Fibroblast of lung (primary cell): Measurements from ENCODE around the gene TMSB4X. TPM values are rescaled to one million over a fixed set of nuclear protein-coding genes. Genes with fewer than 3 reads are reported as not detected.

Experiments used
- DNase-seq, 2 donors: peaks; one replicate each; pipeline versions ENCODE4 v3.0.0 to v3.0.0-alpha.2; 2010; ENCODE audit warnings: low read depth in 2 of 2
- H2AFZ ChIP-seq: 2 replicates; pipeline ENCODE4 v1.5.1; 2012; ENCODE audit warnings: low read length, control low read depth, inconsistent platforms
- H3K27ac ChIP-seq: 2 replicates; pipeline ENCODE4 v1.5.1; 2011; ENCODE audit warnings: low read length, control low read depth; ENCODE audit not compliant: insufficient read depth
- H3K27me3 ChIP-seq: 2 replicates; pipeline ENCODE4 v1.5.1; 2011; ENCODE audit warnings: mild to moderate bottlenecking, low read length; ENCODE audit not compliant: control insufficient read depth, insufficient read depth
- H3K36me3 ChIP-seq: 2 replicates; pipeline ENCODE4 v1.5.1; 2011; ENCODE audit warnings: low read length; ENCODE audit not compliant: control insufficient read depth, insufficient read depth
- H3K4me1 ChIP-seq: 2 replicates; pipeline ENCODE4 v1.5.1; 2011; ENCODE audit warnings: low read length; ENCODE audit not compliant: control insufficient read depth, insufficient read depth; ENCODE audit errors: extremely low read depth
- H3K4me2 ChIP-seq: 2 replicates; pipeline ENCODE4 v1.5.1; 2011; ENCODE audit warnings: low read length, control low read depth; ENCODE audit not compliant: insufficient read depth; ENCODE audit errors: extremely low read depth
- H3K4me3 ChIP-seq, 4 experiments: fragments of 200-600 bp in 1 of 4; sonication (generic) in 1 of 4; replicated peaks in 1 of 4; 2 replicates each; pipeline ENCODE4 v1.5.1; 2011 to 2016; ENCODE audit warnings: low read length in 4 of 4, low read depth in 3 of 4, mild to moderate bottlenecking in 3 of 4, control low read depth in 2 of 4, inconsistent platforms in 1 of 4, mixed read lengths in 1 of 4; ENCODE audit not compliant: insufficient read depth in 1 of 4; ENCODE audit errors: control extremely low read depth in 1 of 4
- H3K79me2 ChIP-seq: 2 replicates; pipeline ENCODE4 v1.5.1; 2012; ENCODE audit warnings: mild to moderate bottlenecking, low read length, inconsistent platforms; ENCODE audit not compliant: control insufficient read depth, insufficient read depth
- H3K9ac ChIP-seq: 2 replicates; pipeline ENCODE4 v1.5.1; 2011; ENCODE audit warnings: mild to moderate bottlenecking, low read length, control low read depth; ENCODE audit not compliant: insufficient read depth
- H3K9me3 ChIP-seq: 2 replicates; pipeline ENCODE4 v1.5.1; 2012; ENCODE audit warnings: low read depth, low read length; ENCODE audit not compliant: control insufficient read depth, insufficient read depth
- H4K20me1 ChIP-seq: 2 replicates; pipeline ENCODE4 v1.5.1; 2011; ENCODE audit warnings: low read length; ENCODE audit not compliant: control insufficient read depth, insufficient read depth; ENCODE audit errors: extremely low read depth
- CTCF ChIP-seq, 2 donors: IDR thresholded peaks in 1 of 2; conservative IDR thresholded peaks in 1 of 2; 1 replicate in 1 of 2; 2 replicates in 1 of 2; pipeline ENCODE4 v1.5.1; 2011 to 2012; ENCODE audit warnings: low read length in 2 of 2, control low read depth in 1 of 2, inconsistent platforms in 1 of 2, low read depth in 1 of 2, mild to moderate bottlenecking in 1 of 2
- EZH2 ChIP-seq: IDR thresholded peaks from 2 replicates; pipeline ENCODE4 v1.5.1; 2012; ENCODE audit warnings: low read length, control low read depth, mild to moderate bottlenecking; ENCODE audit errors: missing control alignments
- polyA plus RNA-seq, 2 donors: library from polyadenylated mRNA; depleted of rRNA in 1 of 2; stranded (reverse) in 1 of 2; unstranded in 1 of 2; fragments of >200 nt; gene quantifications; 2 replicates each; pipeline ENCODE4 v1.2.1, GENCODE V29; 2011 to 2012; ENCODE audit warnings: missing spikeins in 1 of 2
- total RNA-seq: library from RNA; depleted of rRNA; stranded (reverse); fragments of >200 nt; gene quantifications from 2 replicates; pipeline ENCODE4 v1.2.1, GENCODE V29; 2014

Gene TMSB4X
- total and polyA plus RNA-seq, 2 donors (not counting 1 experiment from before 2014, with no cell fraction given) = 14,631 to 17,013 TPM

- no peak for DNase-seq
- Histone ChIP-seq H3K4me2 (no peak overlapping the region), H3K9ac (no peak overlapping the region), H3K27me3 (no peaks in the 10 kb centered on the region), H3K4me1 (peaks cover 11% of the 10 kb centered on the region), H4K20me1 (no peaks in the 10 kb centered on the region), H3K79me2 (no peaks in the 10 kb centered on the region), H2AFZ (no peak overlapping the region), H3K9me3 (no peaks in the 10 kb centered on the region), H3K36me3 (no peaks in the 10 kb centered on the region), H3K4me3 (no peak overlapping the region), H3K27ac (no peak overlapping the region)
- TF ChIP-seq EZH2 (no peak), CTCF (conservative IDR thresholded peaks at IDR 0.05 in 1 of 2, IDR thresholded peaks at IDR 0.05 in 1 of 2; ENCODE audit: low read depth in 1 of 2, low read length in 2 of 2) (no peak)
Observed at GRCh38 chrX:12951595-12951975, 23.3 kb upstream of the TMSB4X start.

- H3K4me1 ChIP-seq = peaks cover 11% of the 10 kb centered on the region
- no peaks in the 10 kb centered on the region for H3K79me2 ChIP-seq
- H4K20me1 ChIP-seq = no peaks in the 10 kb centered on the region
- no peak for DNase-seq
- no peak overlapping the region for H3K4me2 ChIP-seq
- H3K36me3 ChIP-seq = no peaks in the 10 kb centered on the region
- TF ChIP-seq EZH2 (no peak), CTCF (conservative IDR thresholded peaks at IDR 0.05 in 1 of 2, IDR thresholded peaks at IDR 0.05 in 1 of 2; ENCODE audit: low read depth in 1 of 2, low read length in 2 of 2) (no peak)
- H2AFZ ChIP-seq = no peak overlapping the region
- H3K9me3 ChIP-seq = no peaks in the 10 kb centered on the region
- no peak overlapping the region for H3K4me3 ChIP-seq
- no peaks in the 10 kb centered on the region for H3K27me3 ChIP-seq
- no peak overlapping the region for H3K9ac ChIP-seq
- H3K27ac ChIP-seq = no peak overlapping the region
Observed at GRCh38 chrX:12953420-12953819, 21.5 kb upstream of the TMSB4X start.

GRCh38 chrX:12954376-12954775 lies 20.5 kb upstream of the TMSB4X start:
- Histone ChIP-seq H4K20me1 (no peaks in the 10 kb centered on the region), H3K4me3 (no peak overlapping the region), H3K4me2 (no peak overlapping the region), H3K79me2 (no peaks in the 10 kb centered on the region), H3K27ac (no peak overlapping the region), H2AFZ (no peak overlapping the region), H3K9me3 (no peaks in the 10 kb centered on the region), H3K27me3 (no peaks in the 10 kb centered on the region), H3K9ac (no peak overlapping the region), H3K4me1 (peaks cover 11% of the 10 kb centered on the region), H3K36me3 (no peaks in the 10 kb centered on the region)
- TF ChIP-seq CTCF (conservative IDR thresholded peaks at IDR 0.05 in 1 of 2, IDR thresholded peaks at IDR 0.05 in 1 of 2; ENCODE audit: low read depth in 1 of 2, low read length in 2 of 2) (no peak), EZH2 (no peak)
- DNase-seq = no peak
